Ovary (tissue), 9 donors: ENCODE results near the gene DVL1. TPM values are rescaled to one million over a fixed set of nuclear protein-coding genes. Genes with fewer than 3 reads are reported as not detected.
A peak's percentile ranks its signal among the peaks of the same experiment; 100 is the strongest.
"Not testable (repeated sequence)": the region's sequence is repeated elsewhere in the genome, so short reads cannot be mapped to it uniquely, and the experiment has no call there.

ENCODE experiments used
- DNase-seq, 5 donors: peaks; one replicate each; pipeline ENCODE4 v3.0.0-alpha.2; 2019 to 2020
- H3K27ac ChIP-seq, 2 donors: fragments of 200-600 bp; one replicate each; pipeline versions ENCODE4 v1.5.1 to v1.8.0; 2019 to 2022
- H3K27me3 ChIP-seq: fragments of 200-600 bp; one replicate; pipeline ENCODE4 v1.8.0; 2022
- H3K36me3 ChIP-seq: fragments of 200-600 bp; sonication (generic); one replicate; pipeline ENCODE4 v1.5.1; 2019
- H3K4me1 ChIP-seq: one replicate; pipeline ENCODE4 v1.8.1; 2013; ENCODE audit warnings: mild to moderate bottlenecking, moderate library complexity; ENCODE audit not compliant: insufficient read depth
- H3K4me3 ChIP-seq: fragments of 200-600 bp; sonication (generic); one replicate; pipeline ENCODE4 v1.5.1; 2017
- H3K9me3 ChIP-seq, 2 donors: fragments of 200-600 bp in 1 of 2; sonication (generic) in 1 of 2; one replicate each; pipeline versions ENCODE4 v1.5.1 to v1.8.1; 2013 to 2019; ENCODE audit warnings: mild to moderate bottlenecking in 1 of 2, moderate library complexity in 1 of 2
- EP300 ChIP-seq: sonication (generic); formaldehyde crosslinking; IDR thresholded peaks from one replicate; pipeline ENCODE4 v1.6.1; 2017; ENCODE audit warnings: antibody characterized with exemption
- POLR2A ChIP-seq: fragments of 450-650 bp; IDR thresholded peaks from one replicate; pipeline ENCODE4 v1.6.1; 2017; ENCODE audit warnings: antibody characterized with exemption, mild to moderate bottlenecking, moderate library complexity
- WGBS, 3 donors: extraction: QIAGEN DNeasy Blood & Tissue Kit in 1 of 3; methylation state at CpG; one replicate each; pipeline versions ENCODE4 v1.1.5 to v1.1.7; 2013 to 2017; 5-methylcytosine and 5-hydroxymethylcytosine counted together
- intact Hi-C, 4 donors: fragments of 100-400 bp; cut with DNase I; formaldehyde crosslinking; loops; one replicate each; pipeline versions ENCODE4 v1.11.0 to v1.15.1; 2022 to 2023
- polyA plus RNA-seq, 2 donors: library from polyadenylated mRNA; stranded (reverse); fragments of 200-250 nt in 1 of 2; fragments of 350-450 nt in 1 of 2; fragmentation: Illumina TruSeq in 1 of 2; extraction: RNeasy Lipid Tissue Mini Kit (QIAGEN cat#74804) in 1 of 2; gene quantifications; one replicate each; pipeline ENCODE4 v1.2.3, GENCODE V29; 2013 to 2014
- total RNA-seq, 7 donors: library from RNA; depleted of rRNA in 2 of 7; stranded (reverse); fragments of >200 nt in 2 of 7; fragmentation: NEBNext Ultra II Directional in 3 of 7; extraction: Animal tissue kit (Norgen Biotek cat#: 25700) in 3 of 7; gene quantifications; one replicate each; pipeline versions ENCODE4 v1.1.0 to v1.2.4, GENCODE V29; 2016 to 2023
- TF ChIP-seq, protein P1 (sequence below), 3 donors: fragments of 450-650 bp in 2 of 3; fragments of 200-600 bp in 1 of 3; IDR thresholded peaks; one replicate each; pipeline versions ENCODE4 v1.5.1 to v1.8.0; 2016 to 2022; ENCODE audit warnings: antibody characterized with exemption in 3 of 3, mild to moderate bottlenecking in 1 of 3
- donor health status: DM: no; HTN: no; CAD: no; lungs with moderate emphysema.
- donor health status: DM: no; HTN: no; CAD: no.
- donor health status: Bipolar disorder and iron deficiency.
- donor health status: DM: yes; HTN: yes; CAD: no.
- donor health status: DM: no; HTN: no; CAD: no.
- donor health status: DM: yes; HTN: yes; CAD: no.

The DVL1 gene
- total and polyA plus RNA-seq, 9 donors, result 2.1 to 85.2 (median 62.5) TPM

DNA sequence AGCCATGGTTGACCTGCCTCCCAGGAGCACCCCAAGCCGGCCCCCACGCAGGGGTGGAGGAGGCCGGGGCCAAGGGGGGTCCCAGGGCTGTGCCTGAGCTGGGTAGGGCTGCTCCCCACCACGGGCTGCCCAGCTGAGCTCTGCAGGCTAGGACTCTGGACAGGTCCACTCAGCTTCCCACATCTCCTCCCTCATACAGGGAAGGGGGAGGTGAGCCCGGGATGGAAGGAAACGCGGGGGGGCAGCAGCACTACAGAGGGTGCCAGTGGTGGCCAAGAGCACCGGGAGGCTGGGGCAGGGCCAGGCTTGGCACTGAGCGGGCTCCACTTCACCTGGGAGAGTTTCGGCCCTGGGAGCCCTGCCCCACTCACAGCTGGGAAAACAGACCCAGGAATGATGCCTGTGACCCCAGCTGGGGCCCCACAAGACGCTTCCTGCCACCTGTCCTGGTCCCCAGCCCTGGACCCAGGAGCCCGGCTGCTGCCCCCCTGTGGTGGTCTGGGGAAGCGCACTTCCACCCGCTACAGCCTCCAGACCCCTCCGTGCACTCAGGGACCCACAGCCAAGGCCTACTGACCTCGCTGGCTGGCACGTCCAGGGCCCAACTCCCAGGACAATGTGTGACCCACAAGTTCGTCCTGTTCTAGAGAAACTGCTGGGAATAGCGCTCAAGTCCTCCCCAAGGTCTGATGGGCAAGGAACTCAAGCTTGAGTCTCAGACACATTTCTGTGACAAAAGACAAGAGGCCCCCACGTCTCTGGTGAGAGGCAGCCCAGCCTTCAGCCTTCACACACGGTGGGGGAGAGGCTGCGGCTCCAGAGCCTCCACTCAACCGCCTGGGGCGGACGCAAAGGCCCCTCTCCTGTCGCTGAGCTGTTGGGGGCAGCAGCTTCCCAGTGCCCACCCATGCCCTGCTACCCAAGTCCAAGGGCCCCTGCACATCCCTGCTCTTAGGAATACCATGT, 22.8 kb upstream of the DVL1 start:
- H3K4me3 ChIP-seq, result no peak overlapping the region
- no peaks in the 10 kb centered on the region for H3K9me3 ChIP-seq
- H3K4me1 ChIP-seq, result peaks cover 7% of the 10 kb centered on the region
- H3K36me3 ChIP-seq, result no peaks in the 10 kb centered on the region
- TF ChIP-seq POLR2A (no peak), EP300 (no peak)
- TF ChIP-seq, protein P1, sequence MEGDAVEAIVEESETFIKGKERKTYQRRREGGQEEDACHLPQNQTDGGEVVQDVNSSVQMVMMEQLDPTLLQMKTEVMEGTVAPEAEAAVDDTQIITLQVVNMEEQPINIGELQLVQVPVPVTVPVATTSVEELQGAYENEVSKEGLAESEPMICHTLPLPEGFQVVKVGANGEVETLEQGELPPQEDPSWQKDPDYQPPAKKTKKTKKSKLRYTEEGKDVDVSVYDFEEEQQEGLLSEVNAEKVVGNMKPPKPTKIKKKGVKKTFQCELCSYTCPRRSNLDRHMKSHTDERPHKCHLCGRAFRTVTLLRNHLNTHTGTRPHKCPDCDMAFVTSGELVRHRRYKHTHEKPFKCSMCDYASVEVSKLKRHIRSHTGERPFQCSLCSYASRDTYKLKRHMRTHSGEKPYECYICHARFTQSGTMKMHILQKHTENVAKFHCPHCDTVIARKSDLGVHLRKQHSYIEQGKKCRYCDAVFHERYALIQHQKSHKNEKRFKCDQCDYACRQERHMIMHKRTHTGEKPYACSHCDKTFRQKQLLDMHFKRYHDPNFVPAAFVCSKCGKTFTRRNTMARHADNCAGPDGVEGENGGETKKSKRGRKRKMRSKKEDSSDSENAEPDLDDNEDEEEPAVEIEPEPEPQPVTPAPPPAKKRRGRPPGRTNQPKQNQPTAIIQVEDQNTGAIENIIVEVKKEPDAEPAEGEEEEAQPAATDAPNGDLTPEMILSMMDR (IDR thresholded peaks at IDR 0.05), result peak; percentile 87 to 90 (median 90)
- H3K27me3 ChIP-seq, result no peaks in the 10 kb centered on the region
- DNase-seq, result peak; percentile 64 to 85 (median 78)
- H3K27ac ChIP-seq, result no peak overlapping the region
- intact Hi-C loops, result loop anchor here in 2 of 4 donors (10.0 kb wide), 2 partner anchors 133 to 257 kb away; partner anchors contain the start of gene C1orf159 (in 1 of the 2)
- WGBS, 3 donors, result 24 to 27% (median 24%) methylated on average over 22 to 26 of the region's 26 CpGs

DNA sequence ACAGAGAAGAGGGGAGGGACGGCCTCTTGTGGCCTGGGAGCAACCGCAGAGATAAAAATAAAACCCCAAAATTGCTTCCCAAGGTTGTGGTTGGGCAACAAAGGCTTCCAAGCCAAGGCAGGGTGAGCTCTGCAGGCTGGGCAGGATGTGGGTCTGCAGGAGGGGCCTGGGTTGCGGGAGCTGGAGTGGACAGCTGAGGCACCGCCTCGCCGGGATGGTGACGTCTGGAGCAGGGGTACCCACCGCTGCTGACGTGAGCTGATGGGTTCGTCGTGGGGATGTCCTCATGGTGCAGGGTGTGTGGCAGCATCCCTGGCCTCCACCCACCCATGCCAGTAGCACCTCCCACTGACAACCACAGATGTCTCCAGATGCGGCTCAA, 22.1 kb upstream of the DVL1 start:
- intact Hi-C loops, result loop anchor here in 2 of 4 donors (10.0 kb wide), 2 partner anchors 133 to 257 kb away; partner anchors contain the start of gene C1orf159 (in 1 of the 2)
- TF ChIP-seq EP300 (no peak), POLR2A (no peak)
- TF ChIP-seq, protein P1 (IDR thresholded peaks at IDR 0.05), result no peak
- no peak overlapping the region for H3K4me3 ChIP-seq
- no peaks in the 10 kb centered on the region for H3K36me3 ChIP-seq
- H3K27me3 ChIP-seq, result no peaks in the 10 kb centered on the region
- WGBS, 3 donors, result 49 to 55% (median 55%) methylated on average over 12 of the region's 12 CpGs
- no peak overlapping the region for H3K27ac ChIP-seq
- peaks cover 7% of the 10 kb centered on the region for H3K4me1 ChIP-seq
- no peaks in the 10 kb centered on the region for H3K9me3 ChIP-seq
- DNase-seq, result no peak

DNA sequence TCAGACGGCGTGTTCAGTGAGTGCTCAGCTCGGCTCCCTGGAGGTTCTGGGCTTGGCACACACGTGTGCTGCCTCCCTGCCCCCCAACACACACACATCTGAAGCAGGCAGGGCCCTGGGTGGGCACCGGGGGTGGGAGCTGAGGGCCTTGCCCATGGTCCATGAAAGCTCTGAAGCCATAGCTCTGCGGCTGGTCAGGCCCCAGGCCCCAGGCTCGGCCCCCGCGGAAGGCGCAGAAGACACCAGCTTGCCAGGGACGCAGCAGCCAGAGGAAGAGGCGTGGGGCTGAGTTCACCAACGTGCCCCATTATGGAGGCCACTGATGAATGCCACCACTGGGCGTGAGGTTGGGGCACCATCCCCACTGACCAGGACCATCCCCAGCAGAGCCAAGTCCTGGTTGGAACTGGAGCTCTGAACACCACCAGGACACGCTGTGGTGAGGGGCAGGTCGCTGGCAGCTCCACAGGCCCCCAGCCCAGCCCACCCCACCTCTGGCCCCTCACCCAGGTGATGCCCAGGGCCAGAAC, 21.6 kb upstream of the DVL1 start:
- Histone ChIP-seq H3K4me1 (peaks cover 6% of the 10 kb centered on the region), H3K9me3 (no peaks in the 10 kb centered on the region), H3K36me3 (no peaks in the 10 kb centered on the region), H3K4me3 (no peak overlapping the region), H3K27me3 (no peaks in the 10 kb centered on the region), H3K27ac (no peak overlapping the region)
- intact Hi-C loops, result loop anchor here in 2 of 4 donors (10.0 kb wide), 2 partner anchors 134 to 256 kb away; partner anchors contain the start of gene C1orf159 (in 1 of the 2)
- DNase-seq, result no peak
- TF ChIP-seq, protein P1 (IDR thresholded peaks at IDR 0.05), result no peak
- TF ChIP-seq POLR2A (no peak), EP300 (no peak)
- 73 to 83% (median 82%) methylated on average over 16 of the region's 16 CpGs for WGBS, 3 donors

DNA sequence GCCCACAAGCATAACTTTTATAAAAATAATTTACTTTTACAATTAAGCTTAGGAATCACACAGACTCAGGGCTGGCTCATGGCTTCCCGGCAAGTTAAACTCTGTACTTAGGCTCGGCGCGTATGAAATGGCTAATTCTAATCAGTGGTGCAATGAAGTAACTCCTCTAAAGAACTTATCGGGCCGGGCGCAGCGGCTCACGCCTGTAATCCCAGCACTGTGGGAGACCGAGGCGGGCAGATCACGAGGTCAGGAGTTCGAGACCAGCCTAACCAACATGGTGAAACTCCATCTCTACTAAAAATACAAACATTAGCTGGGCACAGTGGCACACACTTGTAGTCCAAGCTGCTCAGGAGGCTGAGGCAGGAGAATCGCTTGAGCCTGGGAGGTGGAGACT, 20.9 kb upstream of the DVL1 start:
- H3K4me1 ChIP-seq, H3K36me3 ChIP-seq, H3K27me3 ChIP-seq, H3K27ac ChIP-seq, DNase-seq, H3K4me3 ChIP-seq, H3K9me3 ChIP-seq: not testable (repeated sequence)
- 86 to 87% (median 86%) methylated on average over 14 of the region's 14 CpGs for WGBS, 3 donors
- intact Hi-C loops, result loop anchor here in 2 of 4 donors (10.0 kb wide), 2 partner anchors 135 to 255 kb away; partner anchors contain the start of gene C1orf159 (in 1 of the 2)
